NOMO-1 (cell line): ENCODE data around the gene LRRC9.
A peak's percentile ranks its signal among the peaks of the same experiment; 100 is the strongest.
"Not testable (repeated sequence)": the region's sequence is repeated elsewhere in the genome, so short reads cannot be mapped to it uniquely, and the experiment has no call there.

Experiments used
- DNase-seq, 2 experiments: peaks; one replicate each; lab custom pipeline; 2025; ENCODE audit not compliant: unreplicated experiment in 2 of 2; lab: John Stamatoyannopoulos, UW

Gene LRRC9

DNA sequence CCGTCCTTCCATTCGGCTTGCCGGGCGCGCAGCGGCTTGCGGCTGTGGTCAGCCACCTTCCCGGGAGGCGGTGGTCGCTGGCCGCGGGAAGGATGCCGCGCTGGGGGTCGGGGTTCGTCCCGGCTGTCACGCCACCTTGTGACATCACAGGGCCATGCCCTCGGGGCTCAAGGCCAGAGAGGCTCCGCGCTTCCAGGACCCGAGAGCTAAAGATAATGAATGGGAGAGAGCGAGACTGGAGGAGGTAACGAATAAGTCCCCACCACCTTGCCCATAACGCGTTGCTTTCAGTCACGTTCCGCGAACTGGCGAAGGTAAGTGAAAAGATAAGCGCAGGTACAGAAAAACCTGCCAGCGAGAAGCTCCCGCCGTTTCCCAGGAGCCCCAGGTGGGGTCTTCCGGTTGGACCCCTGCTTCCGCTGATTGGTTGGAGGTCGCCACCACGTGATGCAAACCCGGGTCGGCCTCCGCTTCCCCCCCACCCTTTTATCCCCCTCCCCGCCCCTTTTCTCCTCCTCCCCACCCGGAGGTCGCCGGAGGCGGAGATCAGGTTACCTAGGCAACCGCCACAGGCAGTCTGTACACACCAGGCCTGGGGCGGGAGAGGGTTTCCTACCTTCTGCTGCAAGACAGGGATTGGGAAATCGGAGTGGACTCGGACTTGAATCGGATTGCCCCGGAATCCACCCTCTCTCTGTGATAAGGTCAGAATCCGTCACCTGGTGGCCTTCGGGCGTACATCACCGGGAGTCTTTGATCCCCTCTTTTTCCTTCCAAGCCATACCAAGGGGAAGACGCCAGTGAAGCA is at the start of gene LRRC9:
Gene LRRC9, plus strand, starts transcription at position 575 of the 808 bp plus-strand sequence.
- DNase-seq: no peak

DNA sequence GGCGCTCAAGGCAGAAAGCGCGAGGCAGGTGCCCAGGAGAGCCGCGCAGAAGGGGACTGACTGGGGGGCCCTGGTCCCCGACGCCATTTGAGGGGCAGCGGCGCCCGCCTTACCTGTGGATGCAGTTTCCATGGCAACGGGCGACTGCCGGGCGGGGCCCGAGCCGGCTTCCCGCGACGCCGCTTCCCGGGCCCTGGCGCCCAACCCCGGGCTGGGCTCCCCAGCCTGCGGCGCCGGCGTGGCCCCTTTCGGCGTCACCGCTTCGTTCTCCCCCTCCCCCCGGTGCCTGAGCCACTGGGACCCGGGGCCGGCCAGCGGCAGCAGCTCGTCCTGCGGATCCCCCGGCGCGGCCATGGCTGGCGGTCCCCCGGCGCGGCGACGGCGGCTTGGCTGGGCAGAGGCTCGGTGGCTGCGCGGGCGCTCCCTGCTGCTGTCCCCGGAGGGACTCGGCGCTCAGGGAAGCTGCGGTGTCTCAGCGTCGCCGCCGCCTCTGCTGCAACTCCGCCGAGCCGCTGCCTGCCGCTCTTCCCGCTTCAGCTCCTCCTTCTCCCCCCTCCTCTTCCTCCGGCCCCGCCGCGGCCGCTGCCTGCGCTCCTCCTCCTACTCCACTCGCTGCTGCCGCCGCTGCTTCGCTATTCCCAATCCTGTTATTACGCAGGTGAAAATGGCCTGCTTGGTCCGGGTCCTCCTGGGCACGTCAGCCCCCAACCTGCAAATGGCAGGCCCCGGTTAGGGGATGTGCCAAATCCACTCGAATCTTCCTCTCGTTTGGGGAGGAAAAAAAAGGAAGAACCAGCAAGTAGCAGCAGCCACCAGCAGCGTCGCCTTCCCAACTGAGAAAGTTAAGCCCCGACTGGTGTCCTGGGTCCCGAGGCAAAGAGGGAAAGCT is 49.4 kb upstream of the LRRC9 start, which contains the start of gene RTN1:
Gene RTN1, minus strand, starts transcription at position 500 of the 889 bp plus-strand sequence. Its CDS starts 146 bp downstream, at position 354.
- peak; percentile 41 to 54 for DNase-seq

DNA sequence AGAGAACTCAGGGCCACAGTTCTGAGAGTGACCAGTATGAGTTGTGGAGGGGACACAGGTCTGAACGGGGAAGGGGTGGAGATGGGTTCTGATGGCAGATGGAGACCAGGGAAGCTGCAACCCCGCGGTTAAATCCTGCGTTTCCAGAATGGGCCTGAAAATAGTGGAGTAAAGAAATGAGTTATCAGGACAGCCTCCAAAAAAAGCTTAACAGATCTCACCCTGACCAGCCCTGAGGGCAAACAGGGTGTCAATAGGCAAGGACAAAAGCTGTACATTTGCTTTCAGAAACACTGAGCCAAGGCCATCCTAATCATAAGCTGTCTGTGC is 48.8 kb upstream of the LRRC9 start:
- no peak for DNase-seq

DNA sequence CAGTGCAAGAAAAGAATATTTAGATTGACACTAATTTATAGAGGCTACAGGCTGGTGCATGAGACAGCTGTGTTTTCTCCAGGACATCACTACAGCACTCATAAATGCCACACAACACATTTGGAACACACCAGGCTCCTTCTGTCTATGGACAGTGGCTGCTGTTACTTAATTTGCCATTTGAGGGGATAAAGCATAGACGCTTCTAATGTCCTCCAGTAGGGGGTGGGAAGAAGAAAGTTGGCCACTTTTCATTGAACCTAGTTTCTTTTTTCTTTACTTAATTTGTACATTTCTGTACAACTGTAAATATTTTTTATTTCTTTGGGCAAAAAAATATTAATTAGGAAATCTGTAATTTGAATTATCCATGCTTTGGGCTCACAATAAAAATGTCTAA is 37.0 kb upstream of the LRRC9 start:
- no peak for DNase-seq

DNA sequence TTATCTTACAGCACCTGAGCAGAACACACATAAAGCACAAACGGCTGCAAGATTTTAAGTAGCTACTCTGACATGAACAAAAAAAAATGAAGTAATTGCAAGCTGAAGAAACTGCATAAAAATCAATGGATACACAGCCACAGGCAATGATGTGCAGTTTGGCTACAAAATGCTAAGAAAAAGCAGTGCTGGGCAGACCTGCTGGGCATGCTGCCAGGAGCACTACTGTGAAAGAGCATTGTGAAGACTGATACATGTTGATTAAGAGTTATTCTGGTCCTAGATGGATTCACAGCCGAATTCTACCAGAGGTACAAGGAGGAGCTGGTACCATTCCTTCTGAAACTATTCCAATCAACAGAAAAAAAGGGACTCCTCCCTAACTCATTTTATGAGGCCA is 29.3 kb upstream of the LRRC9 start:
- no peak for DNase-seq

DNA sequence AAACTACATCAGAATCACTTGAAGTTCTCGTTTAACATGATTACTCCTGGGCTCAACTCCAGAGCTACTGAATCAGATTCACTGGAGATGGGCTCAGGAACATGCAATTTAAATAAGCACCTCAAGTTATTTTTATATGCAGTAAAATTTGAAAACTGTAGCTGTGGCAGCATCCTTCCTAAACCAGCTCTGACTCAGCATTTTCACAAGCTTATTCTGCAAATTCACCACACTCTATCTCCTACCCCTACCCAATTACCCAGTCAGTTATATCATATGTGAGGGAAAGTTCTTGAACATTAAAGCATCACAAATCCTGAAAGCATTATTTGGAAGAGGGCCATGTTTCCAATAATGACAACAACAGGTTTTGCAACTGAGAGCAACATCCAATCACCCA is 24.2 kb upstream of the LRRC9 start:
- no peak for DNase-seq

DNA sequence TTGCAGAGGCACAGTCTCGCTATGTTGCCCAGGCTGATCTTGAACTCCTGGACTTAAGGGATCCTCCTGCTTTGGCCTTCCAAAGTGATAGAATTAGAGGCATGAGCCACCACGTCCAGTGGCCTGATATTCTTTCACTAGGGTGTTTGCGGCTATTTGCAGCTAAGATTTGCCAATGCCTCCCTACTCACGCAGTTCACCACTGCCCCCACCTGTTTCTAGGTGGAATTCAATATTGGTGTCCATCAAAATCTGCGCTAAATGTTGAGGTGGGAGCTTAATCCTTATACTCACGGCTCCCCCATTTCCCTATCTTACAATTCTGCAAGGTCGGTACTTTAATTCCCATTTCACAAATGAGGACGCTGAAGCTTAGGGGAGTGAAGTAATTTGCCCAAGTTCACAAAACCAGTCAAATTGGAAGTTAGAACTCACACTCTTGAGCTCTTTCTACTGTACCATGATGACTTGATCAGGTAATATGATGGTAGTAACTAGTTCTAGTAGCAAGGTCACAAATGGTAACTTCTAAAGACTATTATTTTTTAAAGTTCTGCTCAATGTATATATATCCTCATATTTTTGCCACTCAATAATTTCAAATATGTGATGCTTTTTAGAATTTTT is 22.1 kb upstream of the LRRC9 start:
- DNase-seq: peak; percentile 25 to 31

DNA sequence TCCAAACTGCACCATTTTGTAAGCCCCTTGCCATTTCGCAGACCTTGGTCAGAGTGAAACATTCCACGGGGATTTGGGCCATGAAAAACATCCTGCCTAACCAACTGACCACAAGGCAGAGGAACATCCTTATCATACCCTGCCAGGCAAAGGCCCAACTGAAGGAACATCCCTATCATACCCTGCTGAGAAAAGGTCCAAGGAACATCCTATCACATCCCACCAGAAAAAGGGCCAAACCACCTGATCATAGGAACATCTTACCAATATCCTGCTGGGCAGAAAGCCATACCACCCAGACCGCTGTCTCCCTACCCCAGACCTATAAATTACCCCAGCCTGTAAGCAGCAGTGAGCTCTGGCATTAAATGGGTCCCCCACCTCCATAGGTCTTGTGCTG is 19.4 kb upstream of the LRRC9 start:
- DNase-seq: no peak

DNA sequence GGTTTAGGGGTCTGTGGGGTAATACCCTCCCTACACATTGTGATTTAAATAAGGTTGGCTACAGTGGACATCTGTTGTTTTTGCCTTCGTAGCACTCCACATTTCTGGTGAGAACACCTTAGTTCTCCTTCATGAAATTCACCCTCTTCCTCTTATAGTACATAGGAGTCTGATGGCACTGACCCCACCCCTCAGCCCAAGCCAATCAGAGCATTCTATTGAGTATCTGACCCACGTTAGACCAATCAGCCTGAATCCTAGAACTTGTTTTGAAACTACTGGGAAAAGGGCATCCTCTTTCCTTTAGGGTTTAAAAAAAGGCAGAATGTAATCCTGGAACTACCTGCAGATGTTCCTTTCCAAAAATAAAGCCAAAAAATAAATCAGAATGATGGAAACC is 15.8 kb upstream of the LRRC9 start:
- DNase-seq: no peak

DNA sequence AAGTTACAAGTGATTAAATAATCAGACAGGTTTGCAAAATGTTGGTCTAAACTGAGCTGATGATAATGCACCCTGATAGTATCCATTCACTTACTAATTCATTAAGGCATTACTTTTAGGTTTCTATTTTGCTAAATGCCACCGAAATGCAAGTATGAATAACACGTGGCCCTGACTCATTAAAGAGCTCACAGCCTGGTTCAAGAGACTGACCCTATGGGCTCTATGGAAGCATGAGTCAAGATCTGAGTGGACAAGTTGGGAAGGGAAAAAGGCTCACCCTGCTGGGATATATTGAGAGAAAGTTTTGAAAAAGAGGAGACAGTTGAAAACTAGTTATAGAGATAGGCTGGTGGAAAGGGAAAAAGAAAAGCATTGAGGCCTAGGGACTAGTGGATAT is 14.8 kb upstream of the LRRC9 start:
- DNase-seq: no peak

DNA sequence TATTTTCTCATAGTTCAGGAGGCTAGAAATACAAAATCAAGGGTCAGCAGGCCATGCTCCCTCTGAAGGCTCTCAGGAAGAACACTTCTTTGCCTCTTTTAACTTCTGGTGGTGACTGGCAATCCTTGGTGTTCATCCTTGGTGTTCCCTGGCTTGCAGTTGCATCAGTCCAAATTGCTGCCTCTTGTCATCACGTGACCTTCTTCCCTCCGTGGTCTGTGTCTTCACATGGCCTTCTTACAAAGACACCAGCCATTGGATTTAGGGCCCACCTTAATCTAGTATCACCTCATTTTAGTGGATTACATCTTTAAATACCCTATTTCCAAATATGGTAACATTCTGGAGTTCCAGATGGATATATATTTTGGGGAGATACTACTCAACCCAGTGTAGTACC is 7.5 kb upstream of the LRRC9 start:
- no peak for DNase-seq

DNA sequence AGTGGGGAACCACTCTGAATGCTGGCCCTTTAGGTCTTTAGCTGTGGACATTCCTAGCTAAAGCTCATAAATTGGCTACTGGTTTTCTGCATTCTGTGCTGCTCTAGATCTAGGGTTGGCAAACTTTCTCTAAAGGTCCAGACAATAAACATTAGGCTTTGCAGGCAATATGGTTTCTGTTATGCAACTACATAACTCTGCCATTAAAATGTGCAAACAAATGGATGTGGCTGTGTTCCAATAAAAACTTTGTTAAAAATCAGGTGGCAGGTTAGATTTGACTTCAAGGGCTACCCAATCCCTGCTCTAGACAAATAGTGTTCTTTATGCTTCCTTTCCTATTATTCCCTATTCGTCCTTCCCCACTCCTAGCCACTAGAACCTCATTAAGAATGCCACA is 6.8 kb upstream of the LRRC9 start:
- DNase-seq: no peak

DNA sequence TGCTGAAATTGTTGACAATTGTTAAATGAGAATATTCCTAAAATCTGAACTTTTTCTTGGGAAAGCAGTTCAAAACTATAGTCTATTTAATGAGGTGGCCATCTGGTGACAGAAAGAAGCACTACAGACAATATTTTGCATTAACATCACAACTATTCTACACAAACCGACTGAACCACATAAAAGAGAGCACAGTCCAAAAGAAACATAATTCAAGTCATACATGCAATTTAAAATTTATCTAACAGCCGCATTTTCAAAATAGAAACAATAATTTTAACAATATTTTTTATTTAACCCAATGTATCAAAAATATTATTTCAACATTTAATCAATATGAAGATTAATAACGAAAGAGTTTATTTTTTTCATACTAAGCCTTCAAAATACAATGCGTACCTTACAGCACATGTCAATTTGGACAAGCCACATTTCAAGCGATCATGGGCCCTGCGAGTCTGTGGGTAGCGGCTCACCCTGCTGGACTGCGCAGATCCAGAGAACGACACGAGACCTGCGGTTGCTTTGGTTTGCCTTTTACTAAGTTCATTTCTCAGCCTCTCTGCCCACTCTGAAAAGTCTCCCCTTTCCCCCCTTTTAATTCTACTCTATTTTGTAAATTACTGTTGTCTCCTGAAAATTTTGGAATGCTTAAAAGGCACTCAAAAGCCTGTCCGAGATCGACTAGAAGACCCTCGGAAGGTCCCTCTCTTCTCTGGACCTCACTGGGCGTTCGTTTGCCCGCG is 947 bp upstream of the LRRC9 start:
- DNase-seq: peak in 1 of 2 experiments; percentile 11

DNA sequence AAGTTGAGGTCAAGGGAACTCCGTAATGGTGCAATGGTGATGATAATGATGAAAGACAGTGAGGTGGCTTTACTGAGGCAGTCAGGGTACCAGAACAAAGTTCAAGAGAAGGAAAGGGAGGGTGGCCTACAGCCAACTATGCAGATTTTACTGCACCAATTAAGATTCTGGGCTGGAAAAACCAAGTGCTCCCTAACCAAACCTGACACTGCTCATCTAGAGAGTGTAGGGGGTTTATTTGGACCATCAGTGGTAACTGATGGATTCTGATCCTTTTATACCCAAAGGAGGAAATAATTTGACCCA is 387 bp downstream of the LRRC9 start:
- DNase-seq: no peak

DNA sequence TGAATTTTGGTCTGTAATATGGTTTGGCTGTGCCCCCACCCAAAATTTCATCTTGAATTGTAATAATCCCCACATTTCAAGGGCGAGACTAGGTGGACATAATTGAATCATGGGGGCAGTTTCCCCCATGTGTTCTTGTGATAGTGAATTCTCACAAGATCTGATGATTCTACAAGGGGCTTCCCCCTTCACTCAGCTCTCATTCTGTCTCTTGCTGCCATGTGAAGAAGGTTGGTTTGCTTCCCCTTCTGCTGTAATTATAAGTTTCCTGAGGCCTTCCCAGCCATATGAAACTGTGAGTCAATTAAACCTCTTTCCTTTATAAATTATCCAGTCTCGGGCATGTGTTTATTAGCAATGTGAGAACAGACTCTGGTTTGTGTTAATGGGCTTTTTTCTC is 5.9 kb downstream of the LRRC9 start:
- no peak for DNase-seq

DNA sequence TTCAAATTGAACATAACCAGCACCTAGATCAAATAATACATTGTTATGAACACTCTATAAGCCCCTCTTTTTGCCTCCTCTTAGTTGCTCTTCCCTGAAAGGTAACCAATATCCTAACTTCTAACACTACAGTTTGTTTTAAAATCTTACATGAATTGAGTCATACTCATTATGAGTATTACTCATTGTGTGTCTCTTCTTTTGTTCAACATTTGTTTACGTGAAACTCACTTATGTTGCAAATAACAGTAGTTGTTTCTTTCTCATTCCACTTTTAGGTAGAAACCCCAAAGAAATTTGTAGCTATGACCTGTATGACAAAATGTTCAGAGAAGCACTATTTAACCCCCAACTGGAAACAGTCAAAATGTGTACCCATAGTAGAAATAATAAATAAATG is 6.6 kb downstream of the LRRC9 start:
- no peak for DNase-seq

DNA sequence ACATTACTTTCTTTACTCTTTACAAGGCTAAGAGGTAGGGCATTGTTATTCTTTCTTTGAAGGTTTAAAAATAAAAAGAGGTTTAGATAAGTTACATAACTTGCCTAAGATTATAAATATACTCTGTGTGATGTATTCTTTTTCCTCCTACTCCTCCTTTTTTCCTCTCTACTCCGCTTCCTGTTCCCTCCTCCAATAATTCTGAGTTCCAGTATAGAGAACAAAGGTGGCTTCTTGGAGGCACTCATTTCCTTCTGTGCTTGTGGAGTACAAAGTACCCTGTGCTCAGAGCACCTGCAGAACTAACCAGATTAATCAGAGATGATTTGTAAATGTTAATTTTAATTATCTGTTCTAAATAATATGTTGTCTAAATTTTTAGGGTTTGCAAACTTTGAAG is 11.3 kb downstream of the LRRC9 start:
- no peak for DNase-seq

DNA sequence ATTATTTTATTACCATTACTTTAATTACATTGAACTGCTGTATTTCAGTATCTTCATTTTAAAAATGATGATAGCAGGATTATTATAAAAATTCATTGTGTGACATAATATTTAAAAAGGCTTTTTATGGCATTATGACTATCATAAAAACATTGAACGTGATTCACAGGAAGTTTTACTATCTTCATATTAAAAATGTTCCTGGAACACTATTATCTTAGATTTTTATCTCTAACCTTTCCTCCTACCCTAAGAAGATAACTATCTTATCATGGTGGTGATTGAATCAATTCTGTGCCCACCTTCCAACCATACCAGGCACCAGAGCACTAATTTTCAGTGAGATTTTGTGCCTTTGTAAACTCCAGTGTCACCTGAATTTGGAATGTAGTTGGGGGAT is 16.2 kb downstream of the LRRC9 start:
- DNase-seq: no peak

DNA sequence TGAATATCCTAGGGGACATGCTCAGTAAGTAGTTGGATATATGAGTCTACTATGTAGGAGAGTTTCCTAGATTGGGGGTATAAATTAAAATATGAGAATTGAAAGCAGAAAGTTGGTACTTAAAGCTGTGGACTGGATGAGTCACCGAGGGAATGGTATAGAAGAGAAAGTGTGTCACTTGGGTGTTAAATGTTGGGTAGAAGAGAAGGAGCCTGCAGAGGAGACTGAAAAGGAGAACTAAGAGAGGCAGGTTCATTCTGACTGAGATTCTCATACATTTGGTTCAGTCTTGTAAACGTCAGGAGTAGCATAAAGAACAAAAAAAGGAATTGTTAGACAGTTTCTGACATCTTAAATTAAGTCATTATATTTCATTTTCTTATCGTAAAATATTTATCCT is 19.9 kb downstream of the LRRC9 start:
- no peak for DNase-seq

DNA sequence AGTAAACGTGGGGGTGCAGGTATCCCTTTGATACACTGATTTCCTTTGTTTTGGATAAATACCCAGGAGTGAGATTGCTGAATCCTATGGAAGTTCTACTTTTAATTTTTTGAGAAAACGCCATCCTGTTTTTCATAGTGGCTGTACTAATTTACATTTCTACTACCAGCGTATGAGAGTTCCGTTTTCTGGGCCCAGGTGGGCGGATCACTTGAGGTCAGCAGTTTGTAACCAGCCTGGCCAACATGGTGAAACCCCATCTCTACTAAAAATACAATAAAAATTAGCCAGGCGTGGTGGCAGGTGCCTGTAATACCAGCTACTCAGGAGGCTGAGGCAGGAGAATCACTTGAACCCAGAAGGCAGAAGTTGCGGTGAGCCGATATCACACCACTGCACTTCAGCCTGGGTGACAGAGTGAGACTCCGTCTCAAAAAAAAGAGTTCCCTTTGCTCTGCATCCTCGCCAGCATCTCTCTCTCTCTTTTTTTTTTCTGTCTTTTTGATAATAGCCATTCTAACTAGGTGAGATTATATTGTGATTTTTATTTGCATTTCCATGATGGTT is 22.4 kb downstream of the LRRC9 start:
- not testable (repeated sequence) for DNase-seq

DNA sequence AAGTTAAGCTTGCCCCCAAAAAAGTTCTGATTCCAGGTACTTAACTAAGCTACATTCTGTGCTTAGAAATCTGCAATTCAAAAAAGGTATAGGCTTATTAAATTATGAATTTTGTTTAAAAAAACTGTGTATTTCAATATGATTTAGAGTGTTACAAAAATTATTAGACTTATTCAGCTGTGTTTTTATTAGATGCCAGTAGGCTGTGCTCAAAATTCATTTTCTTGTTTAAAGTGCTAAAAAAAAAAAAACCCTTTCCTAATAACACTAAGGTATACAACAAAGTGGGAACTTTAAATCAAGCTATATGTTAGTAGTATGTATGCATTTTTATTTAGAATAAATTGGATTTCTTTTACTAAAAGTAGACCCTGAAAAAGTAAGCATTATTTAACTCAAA is 25.0 kb downstream of the LRRC9 start:
- DNase-seq: no peak
